CD8-positive, alpha-beta memory T cell (primary cell): ENCODE data around the gene TBC1D21. TPM values are rescaled to one million over a fixed set of nuclear protein-coding genes. Genes with fewer than 3 reads are reported as not detected.

Source experiments
- CTCF ChIA-PET: fragments of 350-600 bp; sonication (Branson Sonifier 250); formaldehyde crosslinking; loops from one replicate; lab custom pipeline; 2021; ENCODE audit warnings: antibody characterized with exemption; lab: Charles Lee
- POLR2A ChIA-PET: fragments of 350-600 bp; sonication (Branson Sonifier 250); formaldehyde crosslinking; loops from one replicate; lab custom pipeline; 2021; ENCODE audit warnings: antibody characterized with exemption; lab: Charles Lee
- DNase-seq, 5 donors: peaks; one replicate each; pipeline versions ENCODE4 v3.0.0 to v3.0.0-alpha.2; 2020 to 2022; ENCODE audit warnings: mixed read lengths in 1 of 5
- H3K27ac ChIP-seq: one replicate; pipeline ENCODE4 v1.7.0; 2013; ENCODE audit warnings: low read depth, mild to moderate bottlenecking, low read length, moderate library complexity
- H3K27me3 ChIP-seq: 2 replicates; pipeline ENCODE4 v1.7.0; 2013; ENCODE audit warnings: low read length, mild to moderate bottlenecking; ENCODE audit not compliant: insufficient read depth, poor library complexity, severe bottlenecking
- H3K36me3 ChIP-seq: 2 replicates; pipeline ENCODE4 v1.7.0; 2013; ENCODE audit warnings: mild to moderate bottlenecking, low read length, moderate library complexity; ENCODE audit not compliant: insufficient read depth
- H3K4me1 ChIP-seq: 2 replicates; pipeline ENCODE4 v1.7.0; 2013; ENCODE audit warnings: mild to moderate bottlenecking, low read length, moderate library complexity; ENCODE audit not compliant: insufficient read depth
- H3K4me3 ChIP-seq: 2 replicates; pipeline ENCODE4 v1.7.0; 2013; ENCODE audit warnings: mild to moderate bottlenecking, low read length
- H3K9me3 ChIP-seq: 2 replicates; pipeline ENCODE4 v1.7.0; 2013; ENCODE audit warnings: mild to moderate bottlenecking, low read length
- H3K27ac Mint-ChIP-seq, 8 donors: one replicate each; pipeline ENCODE4 v1.8.0; 2020 to 2021; ENCODE audit warnings: mixed read lengths in 8 of 8, mild to moderate bottlenecking in 6 of 8, inconsistent platforms in 3 of 8, moderate library complexity in 3 of 8
- H3K27me3 Mint-ChIP-seq, 2 donors: one replicate each; pipeline ENCODE4 v1.8.0; 2020 to 2021; ENCODE audit warnings: mixed read lengths in 2 of 2, mild to moderate bottlenecking in 1 of 2, moderate library complexity in 1 of 2
- H3K36me3 Mint-ChIP-seq, 3 donors: one replicate each; pipeline ENCODE4 v1.8.0; 2020 to 2021; ENCODE audit warnings: mixed read lengths in 3 of 3, inconsistent platforms in 1 of 3, mild to moderate bottlenecking in 1 of 3
- H3K4me1 Mint-ChIP-seq, 3 donors: one replicate each; pipeline ENCODE4 v1.8.0; 2020 to 2021; ENCODE audit warnings: mixed read lengths in 3 of 3, inconsistent platforms in 1 of 3, mild to moderate bottlenecking in 1 of 3
- H3K4me3 Mint-ChIP-seq, 7 donors: one replicate each; pipeline ENCODE4 v1.8.0; 2020 to 2021; ENCODE audit warnings: mixed read lengths in 7 of 7, mild to moderate bottlenecking in 6 of 7, moderate library complexity in 4 of 7, inconsistent platforms in 2 of 7
- H3K9me3 Mint-ChIP-seq, 5 donors: one replicate each; pipeline ENCODE4 v1.8.0; 2020 to 2022; ENCODE audit warnings: mixed read lengths in 5 of 5, mild to moderate bottlenecking in 3 of 5, moderate library complexity in 2 of 5, inconsistent platforms in 1 of 5
- polyA plus RNA-seq: library from polyadenylated mRNA; unstranded; fragments of 300-500 nt; fragmentation: Illumina TruSeq; gene quantifications from one replicate; pipeline ENCODE4 v1.2.3, GENCODE V29; 2021
- total RNA-seq, 2 experiments: library from RNA; stranded (reverse); gene quantifications; one replicate each; pipeline ENCODE4 v1.2.3, GENCODE V29; 2021

The TBC1D21 gene
- total RNA-seq (not detected), polyA plus RNA-seq (not detected)

GRCh38 chr15:73873456-73873855 is at the start of gene TBC1D21:
Gene TBC1D21, plus strand, starts transcription at chr15:73873564. Its CDS starts 146 bp downstream, at chr15:73873710.
- Mint-ChIP-seq H3K27me3 (peaks cover 10 to 74% of the 10 kb centered on the region in 2 donors), H3K4me3 (no peak within 1 kb of the TSS), H3K9me3 (no peaks in the 10 kb centered on the region), H3K27ac (no peak within 1 kb of the TSS), H3K4me1 (no peaks in the 10 kb centered on the region), H3K36me3 (no peaks in the 10 kb centered on the region)
- H3K27me3 ChIP-seq, result no peaks in the 10 kb centered on the region
- CTCF ChIA-PET, result interaction anchor here (1.0 to 3.0 kb wide), 9 partner anchors 8 to 91 kb away, joined by 3 to 13 read pairs (median 4); no protein-coding TSS in a partner anchor
- no peaks in the 10 kb centered on the region for H3K4me1 ChIP-seq
- no peak within 1 kb of the TSS for H3K27ac ChIP-seq
- no peak for DNase-seq
- H3K36me3 ChIP-seq, result no peaks in the 10 kb centered on the region
- no peaks in the 10 kb centered on the region for H3K9me3 ChIP-seq
- POLR2A ChIA-PET, result no interaction called here
- H3K4me3 ChIP-seq, result no peak within 1 kb of the TSS

DNA sequence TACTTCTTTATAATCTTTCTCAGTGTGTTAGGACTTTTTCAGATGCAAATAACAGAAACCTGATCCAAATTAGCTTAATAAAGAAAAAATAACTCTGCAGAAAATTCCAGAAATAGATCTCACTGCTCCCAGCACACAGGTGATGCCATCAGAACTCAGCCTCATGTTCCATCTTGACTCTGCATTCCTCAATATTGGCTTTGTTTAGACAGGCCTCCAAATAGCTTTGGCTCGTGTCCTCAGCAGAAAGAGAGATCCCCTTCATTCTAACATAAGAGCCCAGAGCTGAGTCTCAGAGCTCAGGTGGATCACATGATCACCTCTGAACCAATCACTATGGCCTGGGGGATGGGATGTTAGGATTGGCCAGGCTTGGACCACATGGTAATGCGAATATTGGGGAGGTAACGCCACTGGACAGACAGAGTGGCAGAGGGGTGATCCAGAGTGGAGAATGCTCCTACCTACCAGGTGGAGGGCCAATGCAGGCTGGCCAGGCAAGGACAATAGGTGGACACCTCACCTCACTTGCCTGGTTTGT is 46.6 kb upstream of the TBC1D21 start:
- CTCF ChIA-PET, result no interaction called here
- no peaks in the 10 kb centered on the region for H3K4me1 Mint-ChIP-seq
- H3K4me3 Mint-ChIP-seq, result no peak overlapping the region
- H3K4me3 ChIP-seq, result no peak overlapping the region
- H3K36me3 ChIP-seq, result no peaks in the 10 kb centered on the region
- DNase-seq, result no peak
- no peaks in the 10 kb centered on the region for H3K9me3 Mint-ChIP-seq
- H3K27ac ChIP-seq, result no peak overlapping the region
- POLR2A ChIA-PET, result no interaction called here
- no peaks in the 10 kb centered on the region for H3K4me1 ChIP-seq
- H3K9me3 ChIP-seq, result no peaks in the 10 kb centered on the region
- H3K27ac Mint-ChIP-seq, result no peak overlapping the region
- no peaks in the 10 kb centered on the region for H3K36me3 Mint-ChIP-seq
- H3K27me3 Mint-ChIP-seq, result peaks cover 16 to 52% of the 10 kb centered on the region in 2 donors
- no peaks in the 10 kb centered on the region for H3K27me3 ChIP-seq

GRCh38 chr15:73829523-73829922 is 43.8 kb upstream of the TBC1D21 start:
- ChIA-PET CTCF (no interaction called here), POLR2A (no interaction called here)
- DNase-seq, result no peak
- H3K27ac ChIP-seq, result no peak overlapping the region
- no peaks in the 10 kb centered on the region for H3K36me3 Mint-ChIP-seq
- H3K9me3 Mint-ChIP-seq, result no peaks in the 10 kb centered on the region
- H3K27me3 Mint-ChIP-seq, result peaks cover 33 to 72% of the 10 kb centered on the region in 2 donors
- no peaks in the 10 kb centered on the region for H3K4me1 ChIP-seq
- no peak overlapping the region for H3K27ac Mint-ChIP-seq
- H3K4me1 Mint-ChIP-seq, result no peaks in the 10 kb centered on the region
- no peaks in the 10 kb centered on the region for H3K36me3 ChIP-seq
- H3K4me3 ChIP-seq, result no peak overlapping the region
- no peaks in the 10 kb centered on the region for H3K9me3 ChIP-seq
- no peaks in the 10 kb centered on the region for H3K27me3 ChIP-seq
- H3K4me3 Mint-ChIP-seq, result no peak overlapping the region

DNA sequence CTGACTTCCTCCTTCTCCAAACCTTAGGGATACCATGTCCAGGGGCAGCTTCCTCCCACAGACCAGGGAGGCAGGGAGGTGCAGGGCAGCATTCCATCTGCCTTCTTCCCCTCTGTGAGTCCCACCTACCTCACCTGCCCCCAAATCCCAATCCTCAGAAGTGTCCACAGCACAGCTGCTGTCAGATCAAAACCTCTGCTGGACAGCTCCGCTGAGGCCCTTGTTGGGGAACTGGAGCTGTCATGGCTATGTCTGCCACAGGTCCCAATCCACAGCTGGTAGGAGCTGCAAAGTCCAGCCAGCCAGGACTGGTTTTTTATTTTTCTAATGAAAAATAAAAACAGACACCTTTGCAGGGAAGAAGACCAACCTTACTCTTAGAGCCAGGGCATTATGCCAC is 40.7 kb upstream of the TBC1D21 start:
- no peaks in the 10 kb centered on the region for H3K36me3 Mint-ChIP-seq
- H3K4me1 Mint-ChIP-seq, result no peaks in the 10 kb centered on the region
- H3K27ac Mint-ChIP-seq, result no peak overlapping the region
- Histone ChIP-seq H3K4me1 (no peaks in the 10 kb centered on the region), H3K9me3 (no peaks in the 10 kb centered on the region), H3K27ac (no peak overlapping the region), H3K27me3 (no peaks in the 10 kb centered on the region), H3K36me3 (no peaks in the 10 kb centered on the region), H3K4me3 (no peak overlapping the region)
- peaks cover 35 to 83% of the 10 kb centered on the region in 2 donors for H3K27me3 Mint-ChIP-seq
- no peaks in the 10 kb centered on the region for H3K9me3 Mint-ChIP-seq
- ChIA-PET CTCF (no interaction called here), POLR2A (no interaction called here)
- H3K4me3 Mint-ChIP-seq, result no peak overlapping the region
- no peak for DNase-seq

- Histone ChIP-seq H3K27ac (no peak overlapping the region), H3K9me3 (no peaks in the 10 kb centered on the region), H3K27me3 (no peaks in the 10 kb centered on the region), H3K4me1 (no peaks in the 10 kb centered on the region), H3K4me3 (no peak overlapping the region), H3K36me3 (no peaks in the 10 kb centered on the region)
- Mint-ChIP-seq H3K9me3 (peaks cover 0 to 2% (median 0%) of the 10 kb centered on the region in 5 donors), H3K27me3 (peaks cover 31 to 79% of the 10 kb centered on the region in 2 donors), H3K27ac (no peak overlapping the region), H3K36me3 (no peaks in the 10 kb centered on the region), H3K4me3 (no peak overlapping the region), H3K4me1 (no peaks in the 10 kb centered on the region)
- POLR2A ChIA-PET, result no interaction called here
- DNase-seq, result no peak
- CTCF ChIA-PET, result no interaction called here
Observed at GRCh38 chr15:73836845-73837244, 36.5 kb upstream of the TBC1D21 start.

GRCh38 chr15:73838831-73839426 is 34.4 kb upstream of the TBC1D21 start:
- peaks cover 0 to 3% (median 0%) of the 10 kb centered on the region in 5 donors for H3K9me3 Mint-ChIP-seq
- Histone ChIP-seq H3K36me3 (no peaks in the 10 kb centered on the region), H3K4me3 (no peak overlapping the region), H3K4me1 (no peaks in the 10 kb centered on the region), H3K27me3 (no peaks in the 10 kb centered on the region), H3K27ac (no peak overlapping the region), H3K9me3 (no peaks in the 10 kb centered on the region)
- no peaks in the 10 kb centered on the region for H3K4me1 Mint-ChIP-seq
- no peak overlapping the region for H3K4me3 Mint-ChIP-seq
- ChIA-PET CTCF (no interaction called here), POLR2A (no interaction called here)
- no peak for DNase-seq
- H3K27ac Mint-ChIP-seq, result peak overlapping the region in 1 of 8 donors; percentile 58
- peaks cover 22 to 69% of the 10 kb centered on the region in 2 donors for H3K27me3 Mint-ChIP-seq
- peaks cover 0 to 3% (median 0%) of the 10 kb centered on the region in 3 donors for H3K36me3 Mint-ChIP-seq

DNA sequence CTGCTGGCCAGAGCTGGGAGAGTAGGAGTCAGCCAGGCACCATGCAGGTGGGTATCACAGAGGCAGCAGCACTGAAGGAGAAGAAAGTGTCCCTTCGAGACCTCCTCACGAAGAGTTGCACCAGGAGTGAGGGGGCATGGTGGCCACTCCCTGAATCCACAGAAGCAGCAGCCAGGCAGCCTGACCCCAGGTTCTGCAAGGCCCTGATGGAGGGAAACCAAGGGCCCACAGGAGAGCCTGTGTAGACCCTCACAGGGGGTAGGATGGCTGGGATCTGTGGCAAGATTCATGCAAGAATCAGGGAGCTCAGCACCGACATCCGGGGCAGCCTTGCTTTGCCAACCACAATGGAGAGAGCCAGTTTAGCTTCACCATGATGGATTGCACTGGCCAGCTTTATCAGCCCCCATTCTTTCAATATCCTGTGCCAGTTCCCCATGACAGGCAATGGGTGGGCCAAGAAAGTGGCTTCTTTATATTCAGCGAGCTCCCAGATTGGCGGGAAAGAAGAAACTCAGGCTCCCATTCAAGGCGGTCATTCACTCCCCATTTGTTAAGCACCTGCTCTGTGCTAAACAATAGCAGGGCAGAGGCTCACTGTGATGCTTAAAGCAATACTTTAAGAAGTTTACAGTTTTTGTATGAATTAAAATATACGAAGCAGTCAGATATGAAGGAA is 33.5 kb upstream of the TBC1D21 start:
- peaks cover 0 to 3% (median 0%) of the 10 kb centered on the region in 5 donors for H3K9me3 Mint-ChIP-seq

DNA sequence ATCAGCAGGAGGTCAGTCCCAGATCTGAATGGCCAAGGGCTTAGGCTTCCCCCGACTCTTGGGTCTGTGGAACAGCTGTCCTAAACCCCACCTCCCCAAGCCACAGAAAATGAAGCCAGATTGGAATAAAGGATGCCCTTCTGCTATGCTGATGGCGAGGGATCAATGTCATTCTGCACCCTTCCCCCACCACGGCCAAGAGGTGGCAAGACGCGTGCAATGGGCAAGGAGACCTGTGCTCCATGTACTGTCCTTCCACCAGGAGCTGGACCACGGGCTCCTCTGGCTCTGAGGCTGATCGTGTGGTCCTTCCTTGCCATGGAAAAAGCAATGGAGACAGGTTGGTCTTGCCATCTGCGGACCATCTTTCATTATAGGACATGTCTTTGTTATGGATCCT is 32.6 kb upstream of the TBC1D21 start:
- Mint-ChIP-seq H3K4me1 (no peaks in the 10 kb centered on the region), H3K36me3 (peaks cover 0 to 3% (median 0%) of the 10 kb centered on the region in 3 donors), H3K4me3 (no peak overlapping the region), H3K9me3 (peaks cover 0 to 3% (median 0%) of the 10 kb centered on the region in 5 donors), H3K27ac (no peak overlapping the region), H3K27me3 (peaks cover 17 to 51% of the 10 kb centered on the region in 2 donors)
- ChIA-PET POLR2A (no interaction called here), CTCF (no interaction called here)
- Histone ChIP-seq H3K36me3 (no peaks in the 10 kb centered on the region), H3K9me3 (no peaks in the 10 kb centered on the region), H3K27me3 (no peaks in the 10 kb centered on the region), H3K4me1 (no peaks in the 10 kb centered on the region), H3K27ac (no peak overlapping the region), H3K4me3 (no peak overlapping the region)
- no peak for DNase-seq

More for the DNA sequence above, 33.5 kb upstream of the TBC1D21 start:
- H3K9me3 ChIP-seq, result no peaks in the 10 kb centered on the region
- POLR2A ChIA-PET, result no interaction called here
- H3K27ac Mint-ChIP-seq, result no peak overlapping the region
- H3K4me3 Mint-ChIP-seq, result no peak overlapping the region
- no peak overlapping the region for H3K4me3 ChIP-seq
- peaks cover 18 to 61% of the 10 kb centered on the region in 2 donors for H3K27me3 Mint-ChIP-seq
- H3K36me3 Mint-ChIP-seq, result peaks cover 0 to 3% (median 0%) of the 10 kb centered on the region in 3 donors
- no peaks in the 10 kb centered on the region for H3K4me1 Mint-ChIP-seq
- no peak for DNase-seq
- H3K4me1 ChIP-seq, result no peaks in the 10 kb centered on the region
- no peaks in the 10 kb centered on the region for H3K27me3 ChIP-seq
- no peak overlapping the region for H3K27ac ChIP-seq
- CTCF ChIA-PET, result no interaction called here
- H3K36me3 ChIP-seq, result no peaks in the 10 kb centered on the region
